Measurements from ENCODE around the gene EEFSEC.

DNA sequence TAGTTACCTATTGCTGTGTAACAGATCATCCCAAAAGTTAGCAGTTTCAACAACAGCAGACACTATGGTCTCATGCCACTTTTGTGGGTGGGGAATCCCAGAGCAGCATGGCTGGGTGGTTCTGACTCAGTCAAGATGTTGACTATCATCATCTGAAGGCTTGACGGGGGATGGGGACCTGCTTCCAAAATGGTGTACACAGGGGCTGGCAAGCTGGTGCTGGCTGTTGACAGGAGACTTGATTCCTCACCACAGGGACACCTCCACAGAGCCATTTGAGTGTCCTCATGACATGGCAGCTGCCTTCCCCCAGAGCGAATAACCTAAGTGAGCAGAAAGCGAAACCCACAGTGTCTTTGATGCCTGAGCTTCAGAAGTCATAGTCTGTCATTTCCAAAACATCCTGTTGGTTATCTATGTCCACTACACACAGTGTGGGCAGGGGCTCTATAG lies 294.3 kb downstream of the EEFSEC start:
- TF ChIP-seq CTCF (IDR thresholded peaks at IDR 0.05; ENCODE audit: insufficient read depth, low read depth, low read length) (no peak), EZH2 (IDR thresholded peaks at IDR 0.05; ENCODE audit: insufficient read depth, low read length) (no peak)
